Measurements from ENCODE around the gene DNAH9.

The DNAH9 gene

DNA sequence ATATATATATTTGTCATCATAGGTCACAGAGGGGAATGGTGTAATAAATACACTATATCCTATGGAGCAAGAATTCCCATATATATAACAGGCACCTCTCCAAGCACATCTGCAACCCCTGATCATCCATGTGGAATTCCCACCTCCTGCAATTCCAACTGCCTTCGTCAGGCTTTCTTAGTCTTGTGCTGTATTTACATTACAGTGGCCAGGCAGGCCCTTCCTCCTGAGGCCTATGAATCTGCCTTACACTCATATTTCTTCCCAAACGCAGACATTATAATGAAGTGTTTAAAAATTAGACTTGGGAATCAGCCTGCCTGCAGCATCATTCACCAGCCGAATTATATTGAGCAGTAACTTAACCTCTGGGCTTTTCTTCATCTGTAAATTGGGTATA, 19.3 kb upstream of the DNAH9 start:
- H3K36me3 Mint-ChIP-seq = no peaks in the 10 kb centered on the region
- H3K27ac Mint-ChIP-seq = no peak overlapping the region
- DNase-seq (ENCODE audit: low spot score in 2 of 2) = no peak
- H3K9me3 Mint-ChIP-seq = peaks cover 1% of the 10 kb centered on the region
- no peaks in the 10 kb centered on the region for H3K27me3 Mint-ChIP-seq
- ATAC-seq (ENCODE audit: low read depth) = no peak
- no peaks in the 10 kb centered on the region for H3K4me1 Mint-ChIP-seq
- H3K4me3 Mint-ChIP-seq = no peak overlapping the region

DNA sequence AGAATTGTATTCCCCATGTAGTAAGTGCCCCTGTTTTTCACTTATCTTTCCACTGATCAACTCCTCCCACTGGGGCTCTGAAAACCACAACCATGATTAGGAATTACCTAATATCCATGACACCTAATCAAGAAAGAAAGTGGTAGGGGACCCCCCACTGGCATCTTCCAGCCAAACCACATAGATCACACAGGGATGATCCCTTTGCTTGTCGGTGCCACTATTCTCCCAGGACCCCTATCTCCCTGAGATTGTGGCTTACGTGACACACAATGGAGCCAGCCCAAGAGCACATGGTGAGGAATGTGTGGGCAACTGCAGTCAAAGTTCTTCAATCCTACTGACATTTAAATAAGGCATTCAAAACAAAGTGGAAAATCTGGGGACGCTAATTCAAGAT, 17.6 kb upstream of the DNAH9 start:
- ATAC-seq (ENCODE audit: low read depth) (no peak), DNase-seq (ENCODE audit: low spot score in 2 of 2) (no peak)
- Mint-ChIP-seq H3K36me3 (no peaks in the 10 kb centered on the region), H3K4me3 (no peak overlapping the region), H3K27me3 (no peaks in the 10 kb centered on the region), H3K4me1 (no peaks in the 10 kb centered on the region), H3K27ac (no peak overlapping the region), H3K9me3 (peaks cover 1% of the 10 kb centered on the region)

DNA sequence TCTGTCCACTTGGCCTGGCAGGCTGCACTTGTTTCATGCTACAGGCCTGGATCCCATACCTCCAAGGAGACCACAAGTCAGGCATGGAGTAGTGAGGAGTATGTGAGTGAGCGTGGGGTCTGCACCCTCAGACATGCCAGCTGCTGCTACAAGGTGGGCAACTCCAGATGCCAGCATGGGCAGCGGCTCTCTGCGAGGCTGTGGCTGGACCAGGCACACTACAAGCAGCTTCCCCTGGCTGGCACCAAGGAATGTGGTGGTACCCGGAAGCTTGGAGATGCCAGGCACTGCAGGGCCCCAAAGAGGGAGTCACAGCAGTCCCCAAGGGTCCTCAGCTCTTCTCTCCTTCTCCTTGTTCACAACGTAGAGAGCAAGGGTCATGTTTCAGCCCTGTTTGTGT, 16.1 kb upstream of the DNAH9 start:
- Mint-ChIP-seq H3K36me3 (no peaks in the 10 kb centered on the region), H3K27me3 (no peaks in the 10 kb centered on the region), H3K27ac (no peak overlapping the region), H3K9me3 (no peaks in the 10 kb centered on the region), H3K4me3 (no peak overlapping the region), H3K4me1 (no peaks in the 10 kb centered on the region)
- DNase-seq (ENCODE audit: low spot score in 2 of 2) = no peak
- no peak for ATAC-seq (ENCODE audit: low read depth)

DNA sequence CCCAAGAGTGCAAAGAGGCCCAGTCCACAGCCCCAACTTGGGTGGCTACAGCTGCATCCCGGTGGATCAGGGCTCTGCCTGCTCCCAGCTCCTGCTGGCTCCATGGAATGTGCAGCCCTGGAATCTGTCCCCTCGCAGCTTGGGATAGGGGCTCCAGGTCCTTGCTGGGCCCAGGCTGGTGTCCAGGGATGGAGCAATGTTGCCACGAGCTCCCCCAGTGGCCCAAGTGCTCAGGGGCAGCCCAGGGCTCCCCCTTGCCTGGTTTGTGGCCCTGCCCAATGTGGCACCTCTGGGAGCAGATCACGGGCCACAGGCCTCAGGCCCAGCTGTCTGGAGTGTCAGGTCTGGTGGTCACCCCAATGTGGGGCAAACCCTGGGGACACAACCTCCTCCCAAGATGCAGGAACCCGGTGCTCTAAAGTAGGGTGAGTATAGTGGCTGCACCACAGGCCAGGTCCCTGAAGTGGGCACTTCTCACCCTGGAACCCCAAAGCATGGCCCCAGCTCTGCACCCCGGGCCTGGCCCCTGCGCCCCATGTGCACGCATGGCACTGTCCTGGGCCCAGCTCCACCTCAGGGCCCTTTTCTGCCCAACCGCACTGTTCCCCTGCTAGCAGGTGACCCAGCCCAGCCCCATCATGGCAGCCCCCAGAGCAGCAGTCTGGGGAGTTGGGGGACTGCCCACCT, 14.8 kb upstream of the DNAH9 start:
- Mint-ChIP-seq H3K9me3 (no peaks in the 10 kb centered on the region), H3K27me3 (no peaks in the 10 kb centered on the region), H3K36me3 (no peaks in the 10 kb centered on the region), H3K4me1 (no peaks in the 10 kb centered on the region), H3K4me3 (no peak overlapping the region), H3K27ac (no peak overlapping the region)
- DNase-seq (ENCODE audit: low spot score in 2 of 2) (no peak), ATAC-seq (ENCODE audit: low read depth) (no peak)

DNA sequence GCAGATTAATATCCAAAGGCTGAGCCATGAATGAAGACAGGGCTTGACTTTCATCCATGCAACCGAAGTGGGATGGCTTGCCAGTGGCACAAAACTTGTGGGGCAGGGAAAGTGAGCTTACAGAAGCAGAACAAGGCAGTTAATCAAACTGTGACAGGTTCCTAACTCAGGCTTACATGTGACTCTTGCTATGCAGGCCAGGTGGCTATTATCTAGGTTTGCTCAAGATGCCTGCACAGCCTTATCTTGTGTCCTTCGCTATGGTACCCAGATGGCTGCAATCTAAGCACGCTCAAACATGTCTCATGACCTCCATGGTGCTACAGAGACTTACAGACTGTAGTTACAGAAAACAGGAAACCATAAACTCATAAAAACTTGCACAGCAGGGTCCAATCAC, 8.6 kb upstream of the DNAH9 start:
- no peak overlapping the region for H3K4me3 Mint-ChIP-seq
- H3K4me1 Mint-ChIP-seq = no peaks in the 10 kb centered on the region
- DNase-seq (ENCODE audit: low spot score in 2 of 2) (no peak), ATAC-seq (ENCODE audit: low read depth) (no peak)
- no peaks in the 10 kb centered on the region for H3K27me3 Mint-ChIP-seq
- no peak overlapping the region for H3K27ac Mint-ChIP-seq
- no peaks in the 10 kb centered on the region for H3K36me3 Mint-ChIP-seq
- peaks cover 8% of the 10 kb centered on the region for H3K9me3 Mint-ChIP-seq

DNA sequence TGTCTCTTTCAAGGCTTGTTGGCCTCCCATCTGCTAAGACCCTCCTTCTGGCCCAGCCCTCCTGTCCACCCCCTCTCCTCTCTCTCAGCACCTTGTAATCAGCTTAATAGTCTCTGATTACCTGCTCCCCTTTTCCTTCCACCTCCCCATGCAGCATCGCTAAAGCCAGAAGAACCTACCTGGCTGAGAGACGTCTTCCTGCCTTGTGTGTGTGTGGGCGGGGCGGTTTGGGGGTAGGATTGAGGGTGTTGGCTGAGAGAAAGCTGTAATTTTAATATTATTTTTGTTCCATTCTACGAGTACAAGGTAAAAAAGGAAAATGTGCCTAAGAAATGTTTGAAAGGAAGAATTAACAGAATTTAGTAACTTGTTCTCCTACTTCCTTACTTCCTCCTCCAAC, 3.4 kb downstream of the DNAH9 start:
- H3K27me3 Mint-ChIP-seq = peaks cover 2% of the 10 kb centered on the region
- no peaks in the 10 kb centered on the region for H3K36me3 Mint-ChIP-seq
- H3K9me3 Mint-ChIP-seq = peaks cover 5% of the 10 kb centered on the region
- no peak overlapping the region for H3K4me3 Mint-ChIP-seq
- ATAC-seq (ENCODE audit: low read depth) (no peak), DNase-seq (ENCODE audit: low spot score in 2 of 2) (no peak)
- H3K4me1 Mint-ChIP-seq = no peaks in the 10 kb centered on the region
- H3K27ac Mint-ChIP-seq = no peak overlapping the region

DNA sequence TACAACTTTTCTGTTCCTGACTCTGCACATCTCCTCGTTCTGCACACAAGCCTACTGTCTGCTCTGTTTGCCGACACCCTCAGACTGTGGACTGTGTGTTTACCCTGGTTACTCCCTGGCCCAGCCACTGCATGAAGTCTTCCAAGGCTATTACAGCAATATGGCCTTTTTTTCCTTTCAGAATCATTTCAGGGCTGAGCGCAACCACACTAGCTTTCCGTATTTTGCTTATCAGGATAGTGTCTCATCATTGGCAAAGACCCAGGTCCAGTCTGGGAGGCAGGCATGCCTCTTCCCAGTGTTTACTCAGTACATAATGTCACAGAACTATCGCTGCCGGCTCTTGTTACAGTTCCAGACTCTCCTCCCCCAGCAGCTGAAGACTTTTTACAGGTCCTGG, 10.1 kb downstream of the DNAH9 start:
- Mint-ChIP-seq H3K27me3 (no peaks in the 10 kb centered on the region), H3K27ac (no peak overlapping the region), H3K4me1 (no peaks in the 10 kb centered on the region), H3K36me3 (no peaks in the 10 kb centered on the region), H3K9me3 (no peaks in the 10 kb centered on the region), H3K4me3 (no peak overlapping the region)
- ATAC-seq (ENCODE audit: low read depth) (no peak), DNase-seq (ENCODE audit: low spot score in 2 of 2) (no peak)

DNA sequence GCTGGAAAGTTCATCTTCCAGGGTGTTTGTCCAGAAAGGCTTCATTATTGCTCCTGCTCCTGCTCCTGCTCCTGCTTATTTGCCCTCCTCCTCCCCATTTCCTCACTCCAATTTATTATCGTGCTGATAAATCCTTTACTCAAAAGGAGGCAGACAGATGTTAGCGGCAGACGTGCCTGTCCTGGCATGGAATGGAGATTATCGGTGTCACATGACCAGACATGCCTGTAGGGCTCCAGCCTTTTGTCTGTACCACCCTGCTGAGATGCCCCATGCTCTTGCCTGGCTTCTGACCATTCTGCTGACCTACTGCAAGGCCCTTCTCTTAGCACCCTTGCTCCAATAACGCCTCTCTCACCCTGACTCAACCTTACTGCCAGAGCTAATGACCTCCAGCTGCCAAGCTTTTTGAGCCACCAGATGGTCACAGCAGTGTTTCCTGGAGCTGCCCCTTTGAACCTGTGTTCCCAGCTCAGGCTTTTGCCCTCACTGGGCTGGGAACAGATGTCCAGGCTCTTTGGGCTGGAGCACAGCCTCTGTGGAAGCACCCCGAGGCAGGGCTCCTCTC, 12.8 kb downstream of the DNAH9 start:
- Mint-ChIP-seq H3K27ac (no peak overlapping the region), H3K36me3 (no peaks in the 10 kb centered on the region), H3K9me3 (no peaks in the 10 kb centered on the region), H3K4me1 (no peaks in the 10 kb centered on the region), H3K27me3 (no peaks in the 10 kb centered on the region), H3K4me3 (no peak overlapping the region)
- ATAC-seq (ENCODE audit: low read depth) (no peak), DNase-seq (ENCODE audit: low spot score in 2 of 2) (no peak)

DNA sequence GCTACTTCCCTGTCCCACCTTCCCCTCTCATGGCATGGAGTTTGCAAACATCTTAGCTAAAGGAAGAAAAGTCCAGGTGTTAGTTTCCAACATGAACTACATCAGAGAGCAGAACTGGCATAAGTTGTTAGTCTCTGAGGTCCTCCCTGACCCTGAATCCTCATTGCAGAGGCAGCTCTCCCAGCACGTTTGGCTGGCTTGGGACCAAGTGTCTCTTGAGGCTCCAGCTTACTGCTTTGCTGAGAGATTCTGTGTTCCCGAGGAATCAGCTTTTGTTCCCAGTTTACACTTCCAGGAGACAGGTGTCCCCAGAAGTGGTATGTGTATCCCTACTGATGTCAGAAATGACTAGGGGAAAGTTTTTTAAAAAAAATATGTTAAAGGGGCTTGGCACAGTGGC, 14.7 kb downstream of the DNAH9 start:
- ATAC-seq (ENCODE audit: low read depth) = no peak
- DNase-seq (ENCODE audit: low spot score in 2 of 2) = no peak
- Mint-ChIP-seq H3K27ac (no peak overlapping the region), H3K4me1 (no peaks in the 10 kb centered on the region), H3K27me3 (no peaks in the 10 kb centered on the region), H3K9me3 (no peaks in the 10 kb centered on the region), H3K36me3 (no peaks in the 10 kb centered on the region), H3K4me3 (no peak overlapping the region)

DNA sequence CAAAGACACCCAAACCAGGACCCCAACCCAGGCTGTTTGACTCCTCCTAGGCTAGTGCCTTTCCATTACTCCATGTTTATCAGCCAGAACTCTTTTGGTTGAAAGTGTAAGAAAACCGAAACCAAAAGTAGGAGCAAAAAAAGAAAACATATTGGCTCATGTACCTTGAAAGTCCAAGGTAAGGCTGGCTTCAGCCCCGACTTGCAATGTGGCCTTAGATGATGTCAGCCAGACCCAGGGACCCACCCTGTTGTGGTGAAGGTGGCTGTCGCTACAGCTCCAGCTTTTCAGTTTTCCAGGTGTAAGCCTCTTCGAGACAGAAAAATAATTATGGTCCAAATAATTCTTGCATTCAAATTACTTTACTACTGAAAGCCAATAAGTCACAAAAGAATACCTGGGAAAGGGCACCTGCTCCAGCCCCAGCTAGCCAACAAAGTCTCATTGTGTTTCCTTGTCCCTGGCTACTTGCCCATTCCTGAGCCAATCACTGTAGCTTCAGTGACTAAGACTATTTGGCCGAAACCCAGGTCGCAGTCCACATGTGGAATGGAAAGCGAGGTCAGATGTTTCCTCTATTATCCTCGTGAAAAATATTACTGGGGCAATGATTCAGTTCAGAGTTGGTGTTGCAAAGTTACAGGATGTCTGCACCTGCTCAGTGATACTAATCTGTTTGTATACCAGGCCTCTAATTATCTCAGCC, 20.7 kb downstream of the DNAH9 start:
- ATAC-seq (ENCODE audit: low read depth) (no peak), DNase-seq (ENCODE audit: low spot score in 2 of 2) (no peak)
- no peaks in the 10 kb centered on the region for H3K4me1 Mint-ChIP-seq
- H3K36me3 Mint-ChIP-seq = no peaks in the 10 kb centered on the region
- H3K27ac Mint-ChIP-seq = no peak overlapping the region
- no peaks in the 10 kb centered on the region for H3K27me3 Mint-ChIP-seq
- H3K9me3 Mint-ChIP-seq = peaks cover 7% of the 10 kb centered on the region
- no peak overlapping the region for H3K4me3 Mint-ChIP-seq

DNA sequence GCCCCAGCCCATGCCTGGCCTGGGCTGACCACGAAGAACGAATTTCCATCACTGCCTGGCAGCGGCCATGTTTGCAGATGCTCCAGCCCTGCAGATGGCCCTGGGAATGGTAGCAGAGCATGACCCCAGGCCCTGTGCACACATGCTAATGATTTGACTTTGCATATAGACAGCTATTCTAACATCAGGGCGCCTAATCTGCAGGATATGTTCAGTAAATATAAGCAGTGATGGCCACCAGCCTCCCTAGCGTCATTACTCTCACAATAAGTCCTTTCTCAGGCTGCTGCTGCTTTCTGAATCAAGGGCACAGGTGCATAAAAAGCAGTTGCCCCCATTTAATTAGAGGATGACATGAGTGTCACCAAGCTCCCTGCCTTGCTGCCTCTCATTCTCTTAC, 24.2 kb downstream of the DNAH9 start:
- Mint-ChIP-seq H3K4me3 (no peak overlapping the region), H3K27me3 (no peaks in the 10 kb centered on the region), H3K9me3 (peaks cover 8% of the 10 kb centered on the region), H3K27ac (no peak overlapping the region), H3K36me3 (no peaks in the 10 kb centered on the region), H3K4me1 (no peaks in the 10 kb centered on the region)
- DNase-seq (ENCODE audit: low spot score in 2 of 2) = no peak
- ATAC-seq (ENCODE audit: low read depth) = no peak

DNA sequence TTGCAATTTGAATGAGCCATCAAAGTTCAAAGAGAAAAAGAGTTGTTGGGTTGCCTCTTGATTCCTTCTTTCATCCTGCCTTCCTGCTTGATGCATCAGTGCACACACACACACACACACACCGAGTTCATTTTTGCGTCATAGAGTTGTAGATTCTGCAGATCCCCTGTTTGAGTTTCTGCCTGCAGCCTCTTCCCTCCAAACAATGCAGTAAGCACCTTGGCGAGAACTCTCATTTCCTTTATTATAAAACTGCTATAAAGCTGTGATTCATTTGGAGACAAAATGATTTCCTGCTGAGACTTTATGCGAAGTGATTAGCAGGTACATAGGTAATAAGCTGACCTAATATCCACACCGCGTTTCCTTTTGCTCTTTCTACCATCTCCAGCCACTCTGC, 26.7 kb downstream of the DNAH9 start:
- ATAC-seq (ENCODE audit: low read depth) (no peak), DNase-seq (ENCODE audit: low spot score in 2 of 2) (no peak)
- H3K36me3 Mint-ChIP-seq = no peaks in the 10 kb centered on the region
- no peaks in the 10 kb centered on the region for H3K4me1 Mint-ChIP-seq
- H3K27me3 Mint-ChIP-seq = peaks cover 1% of the 10 kb centered on the region
- H3K27ac Mint-ChIP-seq = no peak overlapping the region
- peaks cover 8% of the 10 kb centered on the region for H3K9me3 Mint-ChIP-seq
- no peak overlapping the region for H3K4me3 Mint-ChIP-seq

DNA sequence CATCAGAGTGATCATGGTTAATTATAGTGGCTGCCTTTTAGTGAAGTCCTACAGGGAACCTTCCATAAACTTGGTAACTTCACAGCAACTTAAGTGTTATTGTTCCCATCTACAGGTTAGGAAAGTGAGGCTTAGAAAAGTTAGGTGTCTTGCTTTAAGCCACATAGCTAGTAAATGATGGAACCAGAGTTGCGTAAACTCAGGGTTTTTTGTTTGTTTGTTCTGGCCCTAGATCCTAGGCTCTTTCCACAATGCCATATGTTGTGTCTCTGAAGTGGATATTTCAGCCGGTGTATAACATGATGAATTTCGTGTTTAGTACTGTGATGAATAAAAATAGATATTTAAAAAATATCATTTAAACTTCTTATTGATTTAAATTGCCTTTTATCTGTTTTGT, 27.6 kb downstream of the DNAH9 start:
- H3K4me3 Mint-ChIP-seq = no peak overlapping the region
- no peaks in the 10 kb centered on the region for H3K4me1 Mint-ChIP-seq
- DNase-seq (ENCODE audit: low spot score in 2 of 2) (no peak), ATAC-seq (ENCODE audit: low read depth) (no peak)
- no peak overlapping the region for H3K27ac Mint-ChIP-seq
- peaks cover 8% of the 10 kb centered on the region for H3K9me3 Mint-ChIP-seq
- H3K36me3 Mint-ChIP-seq = no peaks in the 10 kb centered on the region
- peaks cover 1% of the 10 kb centered on the region for H3K27me3 Mint-ChIP-seq

DNA sequence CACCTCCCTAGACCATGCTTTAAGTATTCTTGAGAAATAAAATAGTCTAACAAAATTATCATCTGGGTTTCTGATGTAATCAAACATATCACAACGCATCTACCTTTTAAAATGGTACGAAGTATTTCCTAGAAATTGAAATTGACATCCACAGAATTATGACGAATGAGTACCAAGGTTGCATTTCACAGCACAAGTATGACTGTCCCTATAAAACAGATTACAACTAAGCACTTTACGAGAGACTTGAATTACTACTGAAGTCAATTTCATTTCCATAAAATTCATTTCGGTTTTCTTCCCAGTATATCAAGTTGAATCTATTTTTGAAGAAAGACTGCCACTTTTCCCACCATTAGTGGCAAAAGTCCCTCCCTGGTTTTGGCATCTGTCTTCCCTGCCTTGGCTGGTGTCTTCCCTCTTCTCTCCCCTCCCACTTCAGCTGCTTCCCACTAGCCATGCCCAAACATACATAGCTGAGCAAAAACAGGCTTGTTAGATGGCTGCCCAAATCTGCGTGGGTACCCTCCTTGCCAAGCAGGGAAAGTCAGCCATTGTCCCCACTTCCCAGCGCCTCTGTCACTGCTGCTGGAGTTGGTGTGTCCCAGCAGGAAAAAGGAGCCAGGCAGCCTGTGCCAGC, 29.2 kb downstream of the DNAH9 start:
- Mint-ChIP-seq H3K27ac (no peak overlapping the region), H3K4me1 (no peaks in the 10 kb centered on the region)

More for the DNA sequence above, 29.2 kb downstream of the DNAH9 start:
- Mint-ChIP-seq H3K27me3 (peaks cover 1% of the 10 kb centered on the region), H3K36me3 (no peaks in the 10 kb centered on the region), H3K4me3 (no peak overlapping the region), H3K9me3 (peaks cover 7% of the 10 kb centered on the region)
- no peak for DNase-seq (ENCODE audit: low spot score in 2 of 2)
- no peak for ATAC-seq (ENCODE audit: low read depth)

Measured in memory B cell (primary cell).